H1 (cell line): ENCODE results near the gene NOC4L.

Experiments used
- CHD1 ChIP-seq: IDR thresholded peaks from 2 replicates; pipeline ENCODE4 v1.6.1; 2012; ENCODE audit warnings: low read depth, low read length, improper control_type of control experiment
- CTCF ChIP-seq, 3 experiments: IDR thresholded peaks; 1 replicate in 2 of 3; 2 replicates in 1 of 3; pipeline versions ENCODE4 v1.5.1 to v1.6.1; 2011; ENCODE audit warnings: low read length in 3 of 3, mild to moderate bottlenecking in 3 of 3, inconsistent platforms in 2 of 3, low read depth in 1 of 3, moderate library complexity in 1 of 3; ENCODE audit not compliant: insufficient read depth in 1 of 3; ENCODE audit errors: control extremely low read depth in 1 of 3
- EZH2 ChIP-seq: fragments of 200-600 bp; sonication (generic); IDR thresholded peaks from 2 replicates; pipeline ENCODE4 v1.7.1; 2012; ENCODE audit warnings: low read depth, mild to moderate bottlenecking, moderate library complexity, low read length, inconsistent platforms; ENCODE audit not compliant: severe bottlenecking
- HDAC6 ChIP-seq: IDR thresholded peaks from one replicate; pipeline ENCODE4 v1.7.1; 2012; ENCODE audit warnings: low read depth, mild to moderate bottlenecking, inconsistent platforms, low read length, moderate library complexity
- POLR2A ChIP-seq, 2 experiments: IDR thresholded peaks; 1 replicate in 1 of 2; 2 replicates in 1 of 2; pipeline ENCODE4 v1.6.1; 2011; ENCODE audit warnings: low read depth in 2 of 2, low read length in 2 of 2, mild to moderate bottlenecking in 2 of 2; ENCODE audit errors: control extremely low read depth in 1 of 2
- POLR2AphosphoS5 ChIP-seq: IDR thresholded peaks from 2 replicates; pipeline ENCODE4 v1.6.1; 2011; ENCODE audit warnings: low read depth, low read length
- RAD21 ChIP-seq, 2 experiments: IDR thresholded peaks in 1 of 2; conservative IDR thresholded peaks in 1 of 2; 2 replicates each; pipeline ENCODE4 v1.6.1; 2011; ENCODE audit warnings: low read depth in 2 of 2, low read length in 2 of 2, improper control_type of control experiment in 1 of 2, inconsistent platforms in 1 of 2, mild to moderate bottlenecking in 1 of 2, moderate library complexity in 1 of 2
- TAF7 ChIP-seq: optimal IDR thresholded peaks from 2 replicates; pipeline ENCODE3; 2011; ENCODE audit warnings: low read depth, mild to moderate bottlenecking, inconsistent platforms, low read length, moderate library complexity, borderline replicate concordance

GRCh38 chr12:132106921-132107320, 37.3 kb upstream of the NOC4L start:
- TF ChIP-seq CTCF (IDR thresholded peaks at IDR 0.05; ENCODE audit: control extremely low read depth in 1 of 3, insufficient read depth in 1 of 3, low read depth in 1 of 3, low read length in 3 of 3), result no peak
- no peak for TF ChIP-seq RAD21 (IDR thresholded peaks at IDR 0.05 in 1 of 2, conservative IDR thresholded peaks at IDR 0.05 in 1 of 2; ENCODE audit: low read depth in 2 of 2, low read length in 2 of 2)
- TF ChIP-seq EZH2, result no peak
- TF ChIP-seq POLR2A (IDR thresholded peaks at IDR 0.05; ENCODE audit: control extremely low read depth in 1 of 2, low read depth in 2 of 2, low read length in 2 of 2), result no peak
- no peak for TF ChIP-seq POLR2AphosphoS5
- no peak for TF ChIP-seq TAF7
- TF ChIP-seq HDAC6, result no peak
- no peak for TF ChIP-seq CHD1
